ENCODE results near the gene ULK3. TPM values are rescaled to one million over a fixed set of nuclear protein-coding genes. Genes with fewer than 3 reads are reported as not detected.

The ULK3 gene
- total RNA-seq, 1 donor from 2014 or later: 24.0 TPM

GRCh38 chr15:74878273-74878672, 35.3 kb upstream of the ULK3 start:
- Histone ChIP-seq H3K36me3 (ENCODE audit: control insufficient read depth, insufficient read depth, low read length) (no peaks in the 10 kb centered on the region), H3K4me3 (ENCODE audit: low read depth, low read length) (no peak overlapping the region), H3K27me3 (ENCODE audit: control insufficient read depth, insufficient read depth, low read length) (no peaks in the 10 kb centered on the region)
- no peak for TF ChIP-seq CTCF (IDR thresholded peaks at IDR 0.05; ENCODE audit: insufficient read depth, low read length, poor library complexity, severe bottlenecking)
- DNase-seq (ENCODE audit: low read depth): no peak

GRCh38 chr15:74873756-74874424, 30.9 kb upstream of the ULK3 start:
- TF ChIP-seq CTCF (IDR thresholded peaks at IDR 0.05; ENCODE audit: insufficient read depth, low read length, poor library complexity, severe bottlenecking): no peak

GRCh38 chr15:74873036-74873755, 30.2 kb upstream of the ULK3 start, which contains the start of gene SCAMP2:
TSS of gene SCAMP2 (minus strand) at chr15:74873365. CDS start at chr15:74873255, 110 bp downstream.
- DNase-seq (ENCODE audit: low read depth): peak; percentile 82
- no peaks in the 10 kb centered on the region for H3K36me3 ChIP-seq (ENCODE audit: control insufficient read depth, insufficient read depth, low read length)
- H3K4me3 ChIP-seq (ENCODE audit: low read depth, low read length): peak within 1 kb of the TSS; percentile 88
- no peak for TF ChIP-seq CTCF (IDR thresholded peaks at IDR 0.05; ENCODE audit: insufficient read depth, low read length, poor library complexity, severe bottlenecking)
- no peaks in the 10 kb centered on the region for H3K27me3 ChIP-seq (ENCODE audit: control insufficient read depth, insufficient read depth, low read length)

More at GRCh38 chr15:74873756-74874424, 30.9 kb upstream of the ULK3 start:
- Histone ChIP-seq H3K36me3 (ENCODE audit: control insufficient read depth, insufficient read depth, low read length) (no peaks in the 10 kb centered on the region), H3K27me3 (ENCODE audit: control insufficient read depth, insufficient read depth, low read length) (no peaks in the 10 kb centered on the region), H3K4me3 (ENCODE audit: low read depth, low read length) (peak overlapping the region; percentile 88)
- no peak for DNase-seq (ENCODE audit: low read depth)

GRCh38 chr15:74872702-74873035, 29.7 kb upstream of the ULK3 start:
- no peak for TF ChIP-seq CTCF (IDR thresholded peaks at IDR 0.05; ENCODE audit: insufficient read depth, low read length, poor library complexity, severe bottlenecking)
- H3K4me3 ChIP-seq (ENCODE audit: low read depth, low read length): peak overlapping the region; percentile 88
- DNase-seq (ENCODE audit: low read depth): no peak

GRCh38 chr15:74870436-74871215, 27.7 kb upstream of the ULK3 start:
- Histone ChIP-seq H3K36me3 (ENCODE audit: control insufficient read depth, insufficient read depth, low read length) (no peaks in the 10 kb centered on the region), H3K27me3 (ENCODE audit: control insufficient read depth, insufficient read depth, low read length) (no peaks in the 10 kb centered on the region), H3K4me3 (ENCODE audit: low read depth, low read length) (no peak overlapping the region)
- no peak for TF ChIP-seq CTCF (IDR thresholded peaks at IDR 0.05; ENCODE audit: insufficient read depth, low read length, poor library complexity, severe bottlenecking)
- no peak for DNase-seq (ENCODE audit: low read depth)

More at GRCh38 chr15:74872702-74873035, 29.7 kb upstream of the ULK3 start:
- Histone ChIP-seq H3K27me3 (ENCODE audit: control insufficient read depth, insufficient read depth, low read length) (no peaks in the 10 kb centered on the region), H3K36me3 (ENCODE audit: control insufficient read depth, insufficient read depth, low read length) (no peaks in the 10 kb centered on the region)
